Measurements from ENCODE around the gene VPS54. TPM values are rescaled to one million over a fixed set of nuclear protein-coding genes. Genes with fewer than 3 reads are reported as not detected.

The VPS54 gene
- total and polyA plus RNA-seq, 2 donors from 2014 or later = 17.4 to 25.0 TPM

DNA sequence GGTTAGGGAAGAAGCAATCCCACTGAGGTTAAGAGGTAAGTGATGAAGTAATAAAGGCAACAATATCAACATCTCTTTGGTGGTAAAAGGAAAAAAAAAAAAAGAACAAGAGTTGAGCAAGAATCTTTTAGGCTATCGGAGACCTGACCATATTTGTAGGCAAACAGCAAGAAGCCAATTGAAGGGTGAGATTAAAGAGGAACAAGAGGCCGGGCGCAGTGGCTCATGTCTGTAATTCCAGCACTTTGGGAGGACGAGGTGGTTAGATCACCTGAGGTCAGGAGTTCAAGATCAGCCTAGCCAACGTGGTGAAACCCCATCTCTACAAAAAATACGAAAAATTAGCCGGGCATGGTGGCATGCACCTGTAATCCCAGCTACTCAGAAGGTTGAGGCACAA, 11.3 kb downstream of the VPS54 start:
- FAIRE-seq = no peak
- no peaks in the 10 kb centered on the region for H3K4me1 ChIP-seq (ENCODE audit: control insufficient read depth in 2 of 3, insufficient read depth in 2 of 3, low read depth in 1 of 3, low read length in 3 of 3)
- DNase-seq = no peak

DNA sequence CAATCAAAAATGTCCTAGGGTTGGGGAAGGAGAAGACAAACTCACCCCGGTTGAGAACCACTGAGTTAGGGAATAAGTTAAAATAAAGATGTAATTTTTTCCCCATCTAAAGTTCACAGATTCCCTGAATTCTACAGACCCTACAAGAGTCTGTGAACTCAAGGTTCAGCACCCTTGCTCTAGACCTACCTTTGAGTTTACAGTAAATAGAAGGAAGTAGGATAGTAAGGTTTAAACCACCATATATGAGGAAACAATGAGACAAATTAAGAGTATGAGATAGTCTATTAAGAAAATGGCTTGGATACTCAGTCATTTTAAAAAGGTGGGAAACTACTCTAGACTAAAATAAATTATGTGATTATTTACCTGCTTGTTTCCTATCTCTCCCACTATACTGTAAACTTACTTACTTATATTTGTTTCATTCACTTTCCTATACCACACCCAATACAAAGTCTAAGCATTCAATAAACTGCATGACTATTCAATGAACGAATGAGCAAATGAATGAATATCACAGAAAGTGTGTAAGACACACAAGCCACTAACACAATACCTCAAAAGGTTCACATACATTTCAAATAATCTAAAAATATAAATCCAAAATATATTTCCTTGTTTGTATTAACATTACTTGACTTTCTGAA, 13.4 kb downstream of the VPS54 start:
- Histone ChIP-seq H3K4me3 (ENCODE audit: low read length in 3 of 3) (no peak overlapping the region), H3K4me1 (ENCODE audit: control insufficient read depth in 2 of 3, insufficient read depth in 2 of 3, low read depth in 1 of 3, low read length in 3 of 3) (no peaks in the 10 kb centered on the region), H3K27ac (ENCODE audit: low read depth in 2 of 2, low read length in 2 of 2) (no peak overlapping the region), H3K9me3 (ENCODE audit: control insufficient read depth in 2 of 3, insufficient read depth in 1 of 3, low read length in 3 of 3) (no peaks in the 10 kb centered on the region), H3K27me3 (ENCODE audit: control insufficient read depth, insufficient read depth, low read length) (no peaks in the 10 kb centered on the region), H3K36me3 (ENCODE audit: control insufficient read depth in 2 of 3, insufficient read depth in 3 of 3, low read length in 3 of 3) (no peaks in the 10 kb centered on the region), H3K9ac (ENCODE audit: low read length in 3 of 3) (no peak overlapping the region)
- FAIRE-seq = no peak
- TF ChIP-seq, protein P1, sequence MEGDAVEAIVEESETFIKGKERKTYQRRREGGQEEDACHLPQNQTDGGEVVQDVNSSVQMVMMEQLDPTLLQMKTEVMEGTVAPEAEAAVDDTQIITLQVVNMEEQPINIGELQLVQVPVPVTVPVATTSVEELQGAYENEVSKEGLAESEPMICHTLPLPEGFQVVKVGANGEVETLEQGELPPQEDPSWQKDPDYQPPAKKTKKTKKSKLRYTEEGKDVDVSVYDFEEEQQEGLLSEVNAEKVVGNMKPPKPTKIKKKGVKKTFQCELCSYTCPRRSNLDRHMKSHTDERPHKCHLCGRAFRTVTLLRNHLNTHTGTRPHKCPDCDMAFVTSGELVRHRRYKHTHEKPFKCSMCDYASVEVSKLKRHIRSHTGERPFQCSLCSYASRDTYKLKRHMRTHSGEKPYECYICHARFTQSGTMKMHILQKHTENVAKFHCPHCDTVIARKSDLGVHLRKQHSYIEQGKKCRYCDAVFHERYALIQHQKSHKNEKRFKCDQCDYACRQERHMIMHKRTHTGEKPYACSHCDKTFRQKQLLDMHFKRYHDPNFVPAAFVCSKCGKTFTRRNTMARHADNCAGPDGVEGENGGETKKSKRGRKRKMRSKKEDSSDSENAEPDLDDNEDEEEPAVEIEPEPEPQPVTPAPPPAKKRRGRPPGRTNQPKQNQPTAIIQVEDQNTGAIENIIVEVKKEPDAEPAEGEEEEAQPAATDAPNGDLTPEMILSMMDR (IDR thresholded peaks at IDR 0.05; ENCODE audit: borderline replicate concordance, extremely low read depth, insufficient read depth) = no peak
- DNase-seq = no peak
- intact Hi-C loops (cut with DNase I) = no loop called here

More for the DNA sequence above, 11.3 kb downstream of the VPS54 start:
- Histone ChIP-seq H3K4me3 (ENCODE audit: low read length in 3 of 3) (no peak overlapping the region), H3K27me3 (ENCODE audit: control insufficient read depth, insufficient read depth, low read length) (no peaks in the 10 kb centered on the region), H3K36me3 (ENCODE audit: control insufficient read depth in 2 of 3, insufficient read depth in 3 of 3, low read length in 3 of 3) (no peaks in the 10 kb centered on the region), H3K27ac (ENCODE audit: low read depth in 2 of 2, low read length in 2 of 2) (no peak overlapping the region), H3K9me3 (ENCODE audit: control insufficient read depth in 2 of 3, insufficient read depth in 1 of 3, low read length in 3 of 3) (no peaks in the 10 kb centered on the region), H3K9ac (ENCODE audit: low read length in 3 of 3) (no peak overlapping the region)
- intact Hi-C loops (cut with DNase I) = no loop called here
- TF ChIP-seq, protein P1 (IDR thresholded peaks at IDR 0.05; ENCODE audit: borderline replicate concordance, extremely low read depth, insufficient read depth) = no peak

DNA sequence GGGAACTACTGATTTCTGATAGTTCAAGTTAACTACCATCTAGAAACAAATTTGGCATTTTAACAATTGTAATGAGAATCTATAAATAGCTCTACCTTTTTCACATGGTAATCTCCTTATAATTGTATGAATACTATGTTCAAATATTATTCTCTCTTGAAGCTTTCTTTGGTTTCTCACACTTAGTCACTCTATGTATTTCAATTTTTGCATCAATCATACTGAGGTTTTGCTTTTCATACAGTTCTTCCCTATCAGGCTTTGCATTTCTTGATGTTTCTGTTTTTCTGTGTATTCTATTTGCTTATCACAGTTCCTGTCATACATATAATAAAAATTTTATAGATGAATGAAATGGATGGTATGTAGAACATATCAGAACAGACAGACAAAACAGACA, 16.0 kb downstream of the VPS54 start:
- TF ChIP-seq, protein P1 (IDR thresholded peaks at IDR 0.05; ENCODE audit: borderline replicate concordance, extremely low read depth, insufficient read depth) = no peak
- Histone ChIP-seq H3K9me3 (ENCODE audit: control insufficient read depth in 2 of 3, insufficient read depth in 1 of 3, low read length in 3 of 3) (no peaks in the 10 kb centered on the region), H3K9ac (ENCODE audit: low read length in 3 of 3) (no peak overlapping the region), H3K4me3 (ENCODE audit: low read length in 3 of 3) (no peak overlapping the region), H3K27ac (ENCODE audit: low read depth in 2 of 2, low read length in 2 of 2) (no peak overlapping the region), H3K36me3 (ENCODE audit: control insufficient read depth in 2 of 3, insufficient read depth in 3 of 3, low read length in 3 of 3) (no peaks in the 10 kb centered on the region), H3K4me1 (ENCODE audit: control insufficient read depth in 2 of 3, insufficient read depth in 2 of 3, low read depth in 1 of 3, low read length in 3 of 3) (no peaks in the 10 kb centered on the region), H3K27me3 (ENCODE audit: control insufficient read depth, insufficient read depth, low read length) (no peaks in the 10 kb centered on the region)
- DNase-seq (no peak), FAIRE-seq (no peak)
- intact Hi-C loops (cut with DNase I) = no loop called here
